Measurements from ENCODE around the gene DAB2IP. TPM values are rescaled to one million over a fixed set of nuclear protein-coding genes. Genes with fewer than 3 reads are reported as not detected.

Gene DAB2IP
- polyA plus RNA-seq, 1 donor from 2014 or later, result 17.3 TPM

DNA sequence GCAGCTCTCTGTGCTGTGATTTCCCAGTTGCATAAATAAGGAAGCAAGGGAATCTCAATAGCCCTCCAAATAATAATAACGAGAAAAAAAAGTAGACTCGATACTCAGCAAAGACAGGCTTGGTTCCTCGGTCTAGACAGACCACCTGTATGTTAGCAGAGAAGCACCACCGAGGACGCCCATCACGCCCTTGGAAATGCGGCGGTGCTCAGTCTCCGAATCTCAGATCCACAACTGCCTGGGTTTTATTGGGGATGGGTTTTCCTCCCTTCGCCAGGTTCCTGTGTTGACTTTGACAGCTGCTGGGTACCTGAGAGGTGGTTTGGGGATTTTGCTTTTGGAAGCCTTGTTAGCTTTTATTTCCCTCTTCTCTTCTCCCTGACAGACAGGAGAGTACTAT, 7.2 kb downstream of the DAB2IP start:
- Histone ChIP-seq H2AFZ (ENCODE audit: low read depth, low read length) (no peak overlapping the region), H3K27ac (ENCODE audit: low read length) (no peak overlapping the region), H3K9me2 (ENCODE audit: insufficient read depth, low read length) (no peaks in the 10 kb centered on the region), H3K79me2 (replicated peaks; ENCODE audit: insufficient read depth, low read length) (peaks cover 3% of the 10 kb centered on the region), H3K9ac (ENCODE audit: low read length) (no peak overlapping the region), H3K4me3 (ENCODE audit: low read length) (no peak overlapping the region), H3K9me3 (ENCODE audit: low read length) (no peaks in the 10 kb centered on the region), H3K36me3 (ENCODE audit: insufficient read depth, low read length) (no peaks in the 10 kb centered on the region), H3K4me2 (ENCODE audit: low read length) (no peak overlapping the region), H3K27me3 (ENCODE audit: insufficient read depth, low read depth, low read length) (no peaks in the 10 kb centered on the region), H4K20me1 (ENCODE audit: insufficient read depth) (no peaks in the 10 kb centered on the region), H3F3A (ENCODE audit: insufficient read depth, low read length, poor library complexity, severe bottlenecking) (no peaks in the 10 kb centered on the region)
- no peak for TF ChIP-seq RAD21 (conservative IDR thresholded peaks at IDR 0.05)
- TF ChIP-seq TAF1 (IDR thresholded peaks at IDR 0.05; ENCODE audit: low read depth), result no peak
- TF ChIP-seq, protein P1, sequence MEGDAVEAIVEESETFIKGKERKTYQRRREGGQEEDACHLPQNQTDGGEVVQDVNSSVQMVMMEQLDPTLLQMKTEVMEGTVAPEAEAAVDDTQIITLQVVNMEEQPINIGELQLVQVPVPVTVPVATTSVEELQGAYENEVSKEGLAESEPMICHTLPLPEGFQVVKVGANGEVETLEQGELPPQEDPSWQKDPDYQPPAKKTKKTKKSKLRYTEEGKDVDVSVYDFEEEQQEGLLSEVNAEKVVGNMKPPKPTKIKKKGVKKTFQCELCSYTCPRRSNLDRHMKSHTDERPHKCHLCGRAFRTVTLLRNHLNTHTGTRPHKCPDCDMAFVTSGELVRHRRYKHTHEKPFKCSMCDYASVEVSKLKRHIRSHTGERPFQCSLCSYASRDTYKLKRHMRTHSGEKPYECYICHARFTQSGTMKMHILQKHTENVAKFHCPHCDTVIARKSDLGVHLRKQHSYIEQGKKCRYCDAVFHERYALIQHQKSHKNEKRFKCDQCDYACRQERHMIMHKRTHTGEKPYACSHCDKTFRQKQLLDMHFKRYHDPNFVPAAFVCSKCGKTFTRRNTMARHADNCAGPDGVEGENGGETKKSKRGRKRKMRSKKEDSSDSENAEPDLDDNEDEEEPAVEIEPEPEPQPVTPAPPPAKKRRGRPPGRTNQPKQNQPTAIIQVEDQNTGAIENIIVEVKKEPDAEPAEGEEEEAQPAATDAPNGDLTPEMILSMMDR (IDR thresholded peaks at IDR 0.05; ENCODE audit: poor library complexity, severe bottlenecking), result no peak

DNA sequence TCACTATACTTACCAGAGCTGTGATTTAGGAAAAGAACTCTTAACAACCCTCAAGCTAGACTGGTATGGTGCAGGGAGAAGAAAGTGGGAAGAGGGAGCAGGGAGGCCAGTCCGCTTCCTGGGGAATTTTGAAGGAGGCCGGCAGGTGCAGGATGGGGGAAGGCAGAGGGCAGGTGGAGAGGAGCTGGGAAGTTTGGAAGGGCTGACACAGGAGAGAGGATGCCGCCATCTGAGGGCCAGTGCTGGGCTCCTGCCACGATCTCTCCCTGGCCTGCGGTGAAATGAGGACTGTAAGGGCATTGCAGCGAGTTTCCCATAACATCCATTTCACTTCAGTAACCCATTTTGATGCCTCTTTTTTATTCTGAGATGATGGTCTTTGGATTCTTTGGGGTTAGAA, 8.9 kb downstream of the DAB2IP start:
- H3F3A ChIP-seq (ENCODE audit: insufficient read depth, low read length, poor library complexity, severe bottlenecking), result no peaks in the 10 kb centered on the region
- H4K20me1 ChIP-seq (ENCODE audit: insufficient read depth), result no peaks in the 10 kb centered on the region
- H2AFZ ChIP-seq (ENCODE audit: low read depth, low read length), result no peak overlapping the region
- no peaks in the 10 kb centered on the region for H3K9me2 ChIP-seq (ENCODE audit: insufficient read depth, low read length)
- no peak for TF ChIP-seq RAD21 (conservative IDR thresholded peaks at IDR 0.05)
- no peak for TF ChIP-seq EZH2 (IDR thresholded peaks at IDR 0.05; ENCODE audit: borderline replicate concordance, insufficient read depth, low read length, poor library complexity, severe bottlenecking)
- no peak for TF ChIP-seq SMC3 (conservative IDR thresholded peaks at IDR 0.05; ENCODE audit: poor library complexity)
- TF ChIP-seq POLR2AphosphoS5 (IDR thresholded peaks at IDR 0.05), result no peak
- no peak for TF ChIP-seq MXI1 (conservative IDR thresholded peaks at IDR 0.05; ENCODE audit: poor library complexity, severe bottlenecking)
- TF ChIP-seq, protein P2, sequence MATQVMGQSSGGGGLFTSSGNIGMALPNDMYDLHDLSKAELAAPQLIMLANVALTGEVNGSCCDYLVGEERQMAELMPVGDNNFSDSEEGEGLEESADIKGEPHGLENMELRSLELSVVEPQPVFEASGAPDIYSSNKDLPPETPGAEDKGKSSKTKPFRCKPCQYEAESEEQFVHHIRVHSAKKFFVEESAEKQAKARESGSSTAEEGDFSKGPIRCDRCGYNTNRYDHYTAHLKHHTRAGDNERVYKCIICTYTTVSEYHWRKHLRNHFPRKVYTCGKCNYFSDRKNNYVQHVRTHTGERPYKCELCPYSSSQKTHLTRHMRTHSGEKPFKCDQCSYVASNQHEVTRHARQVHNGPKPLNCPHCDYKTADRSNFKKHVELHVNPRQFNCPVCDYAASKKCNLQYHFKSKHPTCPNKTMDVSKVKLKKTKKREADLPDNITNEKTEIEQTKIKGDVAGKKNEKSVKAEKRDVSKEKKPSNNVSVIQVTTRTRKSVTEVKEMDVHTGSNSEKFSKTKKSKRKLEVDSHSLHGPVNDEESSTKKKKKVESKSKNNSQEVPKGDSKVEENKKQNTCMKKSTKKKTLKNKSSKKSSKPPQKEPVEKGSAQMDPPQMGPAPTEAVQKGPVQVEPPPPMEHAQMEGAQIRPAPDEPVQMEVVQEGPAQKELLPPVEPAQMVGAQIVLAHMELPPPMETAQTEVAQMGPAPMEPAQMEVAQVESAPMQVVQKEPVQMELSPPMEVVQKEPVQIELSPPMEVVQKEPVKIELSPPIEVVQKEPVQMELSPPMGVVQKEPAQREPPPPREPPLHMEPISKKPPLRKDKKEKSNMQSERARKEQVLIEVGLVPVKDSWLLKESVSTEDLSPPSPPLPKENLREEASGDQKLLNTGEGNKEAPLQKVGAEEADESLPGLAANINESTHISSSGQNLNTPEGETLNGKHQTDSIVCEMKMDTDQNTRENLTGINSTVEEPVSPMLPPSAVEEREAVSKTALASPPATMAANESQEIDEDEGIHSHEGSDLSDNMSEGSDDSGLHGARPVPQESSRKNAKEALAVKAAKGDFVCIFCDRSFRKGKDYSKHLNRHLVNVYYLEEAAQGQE (IDR thresholded peaks at IDR 0.05; ENCODE audit: borderline replicate concordance), result no peak
- no peak for TF ChIP-seq TAF1 (IDR thresholded peaks at IDR 0.05; ENCODE audit: low read depth)
- no peak for TF ChIP-seq EP300 (conservative IDR thresholded peaks at IDR 0.05; ENCODE audit: poor library complexity, severe bottlenecking)
- TF ChIP-seq, protein P1 (IDR thresholded peaks at IDR 0.05; ENCODE audit: poor library complexity, severe bottlenecking), result no peak
- no peak overlapping the region for H3K27ac ChIP-seq (ENCODE audit: low read length)
- no peaks in the 10 kb centered on the region for H3K36me3 ChIP-seq (ENCODE audit: insufficient read depth, low read length)
- H3K9ac ChIP-seq (ENCODE audit: low read length), result no peak overlapping the region
- no peaks in the 10 kb centered on the region for H3K27me3 ChIP-seq (ENCODE audit: insufficient read depth, low read depth, low read length)
- no peaks in the 10 kb centered on the region for H3K9me3 ChIP-seq (ENCODE audit: low read length)
- peaks cover 3% of the 10 kb centered on the region for H3K79me2 ChIP-seq (replicated peaks; ENCODE audit: insufficient read depth, low read length)
- H3K4me2 ChIP-seq (ENCODE audit: low read length), result no peak overlapping the region
- no peak overlapping the region for H3K4me3 ChIP-seq (ENCODE audit: low read length)

Measured in neural cell (in vitro differentiated cells).